Activated naive CD4-positive, alpha-beta T cell treated with anti-CD3 and anti-CD28 coated beads, Interleukin-2, amount 50 U/mL, for 24 hours (primary cell): ENCODE results near the gene TRIM66.

Experiments
- H3K27ac Mint-ChIP-seq: one replicate; pipeline ENCODE4 v1.8.0; 2021; ENCODE audit warnings: mild to moderate bottlenecking, mixed read lengths
- H3K27me3 Mint-ChIP-seq: one replicate; pipeline ENCODE4 v1.8.0; 2021; ENCODE audit warnings: mixed read lengths
- H3K36me3 Mint-ChIP-seq: one replicate; pipeline ENCODE4 v1.8.0; 2021; ENCODE audit warnings: mixed read lengths
- H3K4me1 Mint-ChIP-seq: one replicate; pipeline ENCODE4 v1.8.0; 2021; ENCODE audit warnings: mixed read lengths
- H3K4me3 Mint-ChIP-seq: one replicate; pipeline ENCODE4 v1.8.0; 2021; ENCODE audit warnings: mild to moderate bottlenecking, mixed read lengths
- H3K9me3 Mint-ChIP-seq: one replicate; pipeline ENCODE4 v1.8.0; 2021; ENCODE audit warnings: mixed read lengths

The TRIM66 gene

GRCh38 chr11:8617063-8617462, 65.4 kb downstream of the TRIM66 start:
- Mint-ChIP-seq H3K9me3 (no peaks in the 10 kb centered on the region), H3K36me3 (peaks cover 9% of the 10 kb centered on the region), H3K27ac (no peak overlapping the region), H3K4me3 (no peak overlapping the region), H3K4me1 (no peaks in the 10 kb centered on the region), H3K27me3 (no peaks in the 10 kb centered on the region)

- no peak overlapping the region for H3K4me3 Mint-ChIP-seq
- no peaks in the 10 kb centered on the region for H3K9me3 Mint-ChIP-seq
- no peaks in the 10 kb centered on the region for H3K27me3 Mint-ChIP-seq
- peaks cover 4% of the 10 kb centered on the region for H3K4me1 Mint-ChIP-seq
- peaks cover 9% of the 10 kb centered on the region for H3K36me3 Mint-ChIP-seq
- H3K27ac Mint-ChIP-seq = no peak overlapping the region
Observed at GRCh38 chr11:8615291-8616032, 67.0 kb downstream of the TRIM66 start.

GRCh38 chr11:8614497-8614896, 68.0 kb downstream of the TRIM66 start:
- peaks cover 9% of the 10 kb centered on the region for H3K4me1 Mint-ChIP-seq
- no peaks in the 10 kb centered on the region for H3K9me3 Mint-ChIP-seq
- H3K27ac Mint-ChIP-seq = no peak overlapping the region
- peaks cover 9% of the 10 kb centered on the region for H3K36me3 Mint-ChIP-seq
- peak overlapping the region; percentile 13 for H3K4me3 Mint-ChIP-seq
- H3K27me3 Mint-ChIP-seq = no peaks in the 10 kb centered on the region

GRCh38 chr11:8613036-8613435, 69.4 kb downstream of the TRIM66 start:
- H3K36me3 Mint-ChIP-seq = peaks cover 7% of the 10 kb centered on the region
- no peaks in the 10 kb centered on the region for H3K9me3 Mint-ChIP-seq
- no peaks in the 10 kb centered on the region for H3K27me3 Mint-ChIP-seq
- peaks cover 9% of the 10 kb centered on the region for H3K4me1 Mint-ChIP-seq
- no peak overlapping the region for H3K4me3 Mint-ChIP-seq
- H3K27ac Mint-ChIP-seq = no peak overlapping the region

GRCh38 chr11:8612522-8612921, 69.9 kb downstream of the TRIM66 start:
- Mint-ChIP-seq H3K27ac (no peak overlapping the region), H3K4me3 (no peak overlapping the region), H3K36me3 (peaks cover 6% of the 10 kb centered on the region), H3K27me3 (no peaks in the 10 kb centered on the region), H3K9me3 (no peaks in the 10 kb centered on the region), H3K4me1 (peaks cover 9% of the 10 kb centered on the region)

- Mint-ChIP-seq H3K27me3 (peaks cover 1% of the 10 kb centered on the region), H3K27ac (no peak overlapping the region)
Observed at GRCh38 chr11:8610532-8611116, 71.8 kb downstream of the TRIM66 start.

GRCh38 chr11:8608652-8609051, 73.8 kb downstream of the TRIM66 start:
- Mint-ChIP-seq H3K9me3 (no peaks in the 10 kb centered on the region), H3K4me3 (no peak overlapping the region), H3K4me1 (peaks cover 9% of the 10 kb centered on the region), H3K36me3 (no peaks in the 10 kb centered on the region), H3K27ac (no peak overlapping the region), H3K27me3 (peaks cover 14% of the 10 kb centered on the region)

More at GRCh38 chr11:8610532-8611116, 71.8 kb downstream of the TRIM66 start:
- Mint-ChIP-seq H3K9me3 (no peaks in the 10 kb centered on the region), H3K36me3 (peaks cover 3% of the 10 kb centered on the region), H3K4me1 (peaks cover 9% of the 10 kb centered on the region), H3K4me3 (no peak overlapping the region)

- Mint-ChIP-seq H3K4me1 (peaks cover 9% of the 10 kb centered on the region), H3K27me3 (peaks cover 19% of the 10 kb centered on the region), H3K4me3 (no peak overlapping the region), H3K9me3 (no peaks in the 10 kb centered on the region), H3K36me3 (peaks cover 1% of the 10 kb centered on the region), H3K27ac (no peak overlapping the region)
Observed at GRCh38 chr11:8605971-8606563, 76.4 kb downstream of the TRIM66 start.

- no peak overlapping the region for H3K4me3 Mint-ChIP-seq
- H3K4me1 Mint-ChIP-seq = no peaks in the 10 kb centered on the region
- no peak overlapping the region for H3K27ac Mint-ChIP-seq
- peaks cover 22% of the 10 kb centered on the region for H3K27me3 Mint-ChIP-seq
- peaks cover 1% of the 10 kb centered on the region for H3K36me3 Mint-ChIP-seq
- no peaks in the 10 kb centered on the region for H3K9me3 Mint-ChIP-seq
Observed at GRCh38 chr11:8604078-8604723, 78.3 kb downstream of the TRIM66 start.

GRCh38 chr11:8603696-8604077, 78.8 kb downstream of the TRIM66 start:
- Mint-ChIP-seq H3K27me3 (peaks cover 24% of the 10 kb centered on the region), H3K4me3 (no peak overlapping the region), H3K27ac (no peak overlapping the region), H3K9me3 (no peaks in the 10 kb centered on the region), H3K36me3 (peaks cover 1% of the 10 kb centered on the region), H3K4me1 (no peaks in the 10 kb centered on the region)

GRCh38 chr11:8601376-8602133, 80.9 kb downstream of the TRIM66 start:
- H3K27me3 Mint-ChIP-seq = peaks cover 30% of the 10 kb centered on the region
- H3K36me3 Mint-ChIP-seq = peaks cover 1% of the 10 kb centered on the region
- no peak overlapping the region for H3K27ac Mint-ChIP-seq
- no peak overlapping the region for H3K4me3 Mint-ChIP-seq
- H3K4me1 Mint-ChIP-seq = no peaks in the 10 kb centered on the region
- H3K9me3 Mint-ChIP-seq = no peaks in the 10 kb centered on the region

GRCh38 chr11:8598506-8598905, 84.0 kb downstream of the TRIM66 start:
- peaks cover 31% of the 10 kb centered on the region for H3K27me3 Mint-ChIP-seq

GRCh38 chr11:8597182-8597581, 85.3 kb downstream of the TRIM66 start:
- H3K9me3 Mint-ChIP-seq = no peaks in the 10 kb centered on the region
- H3K4me3 Mint-ChIP-seq = no peak overlapping the region
- peaks cover 3% of the 10 kb centered on the region for H3K4me1 Mint-ChIP-seq
- H3K36me3 Mint-ChIP-seq = peaks cover 1% of the 10 kb centered on the region
- H3K27ac Mint-ChIP-seq = no peak overlapping the region
- H3K27me3 Mint-ChIP-seq = peaks cover 40% of the 10 kb centered on the region

More at GRCh38 chr11:8598506-8598905, 84.0 kb downstream of the TRIM66 start:
- Mint-ChIP-seq H3K27ac (no peak overlapping the region), H3K4me3 (no peak overlapping the region), H3K9me3 (no peaks in the 10 kb centered on the region), H3K4me1 (peaks cover 2% of the 10 kb centered on the region), H3K36me3 (peaks cover 1% of the 10 kb centered on the region)

- H3K36me3 Mint-ChIP-seq = peaks cover 1% of the 10 kb centered on the region
Observed at GRCh38 chr11:8596504-8597046, 85.9 kb downstream of the TRIM66 start.

More at GRCh38 chr11:8596504-8597046, 85.9 kb downstream of the TRIM66 start:
- no peak overlapping the region for H3K27ac Mint-ChIP-seq
- H3K27me3 Mint-ChIP-seq = peaks cover 44% of the 10 kb centered on the region
- H3K4me1 Mint-ChIP-seq = peaks cover 3% of the 10 kb centered on the region
- H3K4me3 Mint-ChIP-seq = no peak overlapping the region
- no peaks in the 10 kb centered on the region for H3K9me3 Mint-ChIP-seq
